ENCODE data around the gene KSR2.

DNA sequence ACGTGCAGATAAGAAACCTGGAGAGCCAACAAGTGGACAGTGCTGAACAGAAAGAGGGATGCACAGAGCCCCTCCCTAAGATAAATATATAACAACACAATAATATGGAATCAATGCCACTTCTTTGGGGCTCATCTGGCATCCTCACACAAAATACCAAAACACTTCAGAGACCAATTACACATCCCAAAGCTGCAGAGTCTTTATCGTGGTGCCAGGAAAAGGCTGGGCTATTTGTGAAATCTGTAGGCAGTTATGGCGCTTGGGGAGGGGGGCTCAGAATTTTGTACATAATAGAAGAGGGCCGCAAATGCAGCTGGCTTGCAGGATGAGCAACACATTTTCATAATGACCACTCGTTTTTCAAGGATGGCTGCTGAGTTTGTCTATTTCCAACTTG is 446.9 kb downstream of the KSR2 start:
- TF ChIP-seq POLR2A (IDR thresholded peaks at IDR 0.05; ENCODE audit: low read length) (no peak), GATA1 (IDR thresholded peaks at IDR 0.05; ENCODE audit: low read depth, low read length) (no peak)

All from erythroblast (primary cell).